Left colon (tissue), 2 donors: ENCODE measurements around the gene ELOVL7. TPM values are rescaled to one million over a fixed set of nuclear protein-coding genes. Genes with fewer than 3 reads are reported as not detected.
"Not testable (repeated sequence)": the region's sequence is repeated elsewhere in the genome, so short reads cannot be mapped to it uniquely, and the experiment has no call there.

Experiments
- ATAC-seq: fragments of 200-7000 bp; cut with Tn5 transposase; one replicate; pipeline ENCODE4 v1.9.1; 2020; ENCODE audit warnings: mild to moderate bottlenecking, moderate library complexity
- DNase-seq, 2 donors: peaks; one replicate each; pipeline ENCODE4 v3.0.0-alpha.2; 2020
- intact Hi-C, 2 donors: fragments of 100-400 bp; cut with DNase I in 1 of 2; cut with micrococcal nuclease in 1 of 2; formaldehyde crosslinking; loops; one replicate each; pipeline versions ENCODE4 v1.11.2 to v1.14.0; 2022; cut with DNase I, micrococcal nuclease
- total RNA-seq, 2 donors: library from RNA; stranded (reverse); fragmentation: NEBNext Ultra II Directional; extraction: Animal tissue kit (Norgen Biotek cat#: 25700); gene quantifications; one replicate each; pipeline ENCODE4 v1.2.1, GENCODE V29; 2021
- donor health status: DM: no; HTN: no; CAD: no.
- donor health status: DM: yes; HTN: yes; CAD: no.

The ELOVL7 gene
- total RNA-seq, 2 donors from 2014 or later, result 30.0 to 30.5 TPM

DNA sequence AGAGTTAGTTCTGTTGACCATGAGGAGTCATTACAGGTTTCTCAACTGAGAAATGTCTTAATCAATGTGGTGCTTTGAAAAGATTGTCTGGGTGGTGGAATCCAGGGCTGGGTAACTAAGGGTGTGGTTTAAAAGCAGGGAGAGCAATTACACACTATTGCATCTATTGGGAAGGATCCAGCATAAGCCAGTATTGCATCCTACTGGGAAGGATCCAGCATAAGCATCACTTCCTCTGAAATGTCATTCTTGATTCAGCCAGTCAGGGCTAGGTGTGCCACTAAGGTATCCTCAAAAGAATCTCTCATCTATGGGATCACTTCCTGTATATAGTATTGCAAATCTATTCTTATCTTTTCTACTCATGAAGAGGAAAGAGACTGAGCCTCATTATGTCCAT lies 38.6 kb downstream of the ELOVL7 start:
- ATAC-seq (peak; percentile 80), DNase-seq (no peak)
- intact Hi-C loops, result no loop called here

DNA sequence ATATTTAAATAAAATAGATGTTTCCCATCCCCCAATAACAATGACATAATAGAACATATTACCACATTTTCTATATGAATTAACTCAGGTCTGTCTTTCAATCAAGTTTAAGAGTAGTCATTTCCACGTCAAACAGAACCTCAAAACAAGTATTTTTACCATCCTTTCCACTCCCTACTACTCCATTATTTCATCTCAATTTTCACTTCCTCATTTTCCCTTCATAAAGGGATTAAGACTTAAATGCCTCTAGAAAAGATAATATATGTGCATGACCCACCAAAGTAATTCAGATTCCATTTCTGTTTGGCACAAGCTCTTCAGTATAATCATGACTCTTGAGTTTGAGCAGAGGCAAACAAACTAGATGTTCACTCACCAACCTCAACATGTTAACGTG lies 40.4 kb downstream of the ELOVL7 start:
- ATAC-seq (no peak), DNase-seq (no peak)
- intact Hi-C loops, result no loop called here

DNA sequence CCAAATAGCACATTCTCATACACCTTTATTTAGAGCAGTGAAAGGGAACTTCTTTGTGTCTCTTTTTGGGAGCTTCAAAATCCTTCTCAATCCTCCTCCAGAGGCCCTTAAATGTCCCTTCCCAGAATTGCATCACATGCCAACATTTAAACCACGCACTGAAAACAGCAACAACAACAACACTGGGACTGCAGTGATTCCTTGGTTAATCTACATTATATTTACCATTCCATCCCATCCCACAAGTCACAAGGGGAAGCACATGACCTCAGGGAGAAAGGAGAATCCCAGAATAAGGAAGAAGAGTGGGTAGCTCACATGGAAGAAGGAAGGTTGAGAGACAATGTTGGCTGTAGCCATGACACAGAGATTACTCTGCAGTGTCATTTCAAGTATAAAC lies 41.1 kb downstream of the ELOVL7 start:
- no peak for DNase-seq
- intact Hi-C loops, result no loop called here
- no peak for ATAC-seq

DNA sequence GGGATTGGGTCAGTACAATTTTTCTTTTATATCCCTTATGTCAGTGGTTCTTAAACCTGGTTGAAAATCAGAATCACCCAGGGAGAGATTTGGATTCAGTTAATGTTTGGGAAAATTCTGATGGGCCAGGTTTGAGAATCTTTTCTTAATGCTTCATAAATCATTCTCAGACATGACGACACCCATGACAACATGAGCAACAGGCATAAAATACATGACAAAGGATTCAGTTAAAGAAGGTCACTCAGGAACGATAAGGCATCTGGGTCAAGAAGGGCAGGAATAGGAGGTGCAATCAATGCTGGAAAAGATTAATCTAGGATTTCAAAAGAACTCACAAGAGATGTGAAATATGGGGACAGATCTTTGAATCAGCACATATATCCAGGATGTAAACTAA lies 41.8 kb downstream of the ELOVL7 start:
- intact Hi-C loops, result no loop called here

DNA sequence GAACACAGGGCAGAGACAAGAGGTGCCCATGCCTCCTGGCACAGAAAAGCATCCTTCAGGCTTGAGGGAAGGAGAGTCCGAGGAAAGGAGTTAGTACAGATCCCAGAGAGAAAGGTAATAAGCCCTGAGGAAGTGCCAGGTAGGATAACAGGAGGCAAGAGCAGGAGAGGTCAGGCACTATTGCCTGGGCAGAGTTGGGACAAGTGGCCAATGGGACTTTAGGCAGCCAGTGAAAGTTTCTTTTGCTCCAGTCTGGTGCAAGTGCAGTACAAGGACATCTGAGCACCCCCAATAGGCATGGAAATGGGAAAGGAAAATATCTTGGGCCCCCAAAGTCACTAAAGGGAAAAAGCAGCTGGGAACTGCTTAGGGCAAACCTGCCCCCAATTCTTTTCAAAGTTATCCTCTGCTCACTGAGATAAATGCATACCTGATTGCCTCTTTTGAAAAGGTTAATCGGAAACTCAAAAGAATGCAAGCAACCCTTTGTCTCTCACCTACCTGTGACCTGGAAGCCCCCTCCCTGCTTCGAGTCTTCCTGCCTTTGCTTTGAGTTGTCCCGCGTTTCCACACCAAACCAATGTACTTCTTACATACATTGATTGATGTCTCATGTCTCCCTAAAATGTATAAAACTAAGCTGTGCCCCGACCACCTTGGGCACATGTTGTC lies 46.5 kb downstream of the ELOVL7 start:
- ATAC-seq (no peak), DNase-seq (no peak)
- intact Hi-C loops, result no loop called here

More for the DNA sequence above, 41.8 kb downstream of the ELOVL7 start:
- DNase-seq (no peak), ATAC-seq (no peak)

DNA sequence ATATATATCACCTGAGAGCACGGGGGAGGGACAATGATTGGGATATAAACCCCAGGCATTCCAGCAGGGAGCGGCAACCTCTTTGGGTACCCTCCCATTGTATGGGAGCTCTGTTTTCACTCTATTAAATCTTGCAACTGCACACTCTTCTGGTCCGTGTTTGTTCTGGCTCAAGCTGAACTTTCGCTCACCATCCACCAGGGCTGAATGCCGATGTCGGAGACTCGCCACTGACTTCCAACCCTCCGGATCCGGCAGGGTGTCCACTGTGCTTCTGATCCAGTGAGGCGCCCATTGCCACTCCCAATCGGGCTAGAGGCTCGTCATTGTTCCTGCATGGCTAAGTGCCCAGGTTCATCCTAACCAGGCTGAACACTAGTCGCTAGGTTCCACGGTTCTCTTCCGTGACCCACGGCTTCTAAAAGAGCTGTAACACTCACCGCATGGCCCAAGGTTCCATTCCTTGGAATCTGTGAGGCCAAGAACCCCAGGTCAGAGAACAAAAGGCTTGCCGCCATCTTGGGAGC lies 48.6 kb downstream of the ELOVL7 start:
- ATAC-seq, DNase-seq, intact Hi-C loops: not testable (repeated sequence)

DNA sequence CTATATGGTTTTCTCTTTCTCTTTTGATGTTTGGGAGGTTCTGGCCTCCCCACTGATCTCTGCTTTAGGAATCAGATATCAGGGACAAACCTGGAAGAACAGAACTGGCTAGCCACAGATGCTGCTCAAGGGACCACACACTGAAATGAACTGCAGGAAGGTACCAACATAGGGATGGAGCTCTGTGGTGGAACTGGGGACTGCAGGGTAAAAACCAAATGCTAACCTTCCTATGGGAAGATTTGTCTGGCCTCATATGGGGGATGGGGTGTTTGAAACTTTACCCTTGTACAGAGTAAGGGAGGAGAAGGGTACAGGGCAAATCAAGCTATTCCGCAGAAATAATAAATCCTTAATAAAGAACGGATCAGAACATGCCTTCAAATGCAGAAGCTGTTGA lies 49.4 kb downstream of the ELOVL7 start:
- ATAC-seq (no peak), DNase-seq (no peak)
- intact Hi-C loops, result no loop called here

DNA sequence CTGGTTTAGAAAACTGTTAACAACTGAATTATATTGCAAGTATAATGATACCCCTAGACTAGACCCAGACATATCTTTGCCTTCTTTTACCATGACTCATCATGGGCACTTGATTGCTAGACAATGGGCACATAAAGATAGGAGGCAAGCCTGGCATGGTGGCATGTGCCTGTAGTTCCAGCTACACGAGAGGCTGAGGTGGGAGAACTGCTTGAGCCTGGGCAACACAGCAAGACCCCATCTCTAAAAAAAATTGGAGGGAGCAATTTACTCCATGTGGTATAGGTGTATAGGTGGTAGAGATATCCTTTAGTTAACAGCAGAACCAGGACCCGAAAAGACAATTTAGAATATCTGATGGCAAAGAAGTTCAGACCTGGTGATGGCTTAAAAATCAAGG lies 51.6 kb downstream of the ELOVL7 start:
- no peak for ATAC-seq
- intact Hi-C loops, result no loop called here
- no peak for DNase-seq

DNA sequence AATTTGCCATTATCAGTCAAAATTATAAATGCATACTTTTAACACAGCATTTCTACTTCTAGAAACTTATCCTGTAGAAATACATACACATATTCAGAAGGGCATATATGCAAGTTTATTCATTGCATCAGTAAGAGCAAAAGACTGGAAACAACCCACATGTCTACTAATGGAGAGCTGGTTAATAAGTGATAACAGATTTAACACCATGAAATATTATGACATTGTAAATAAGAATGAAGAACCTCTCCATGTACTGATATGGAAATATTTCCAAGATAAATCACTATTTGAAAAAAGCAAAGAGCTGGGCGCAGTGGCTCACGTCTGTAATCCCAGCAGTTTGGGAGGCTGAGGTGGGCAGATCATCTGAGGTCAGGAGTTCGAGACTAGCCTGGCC lies 54.5 kb downstream of the ELOVL7 start:
- no peak for ATAC-seq
- intact Hi-C loops, result no loop called here
- no peak for DNase-seq

DNA sequence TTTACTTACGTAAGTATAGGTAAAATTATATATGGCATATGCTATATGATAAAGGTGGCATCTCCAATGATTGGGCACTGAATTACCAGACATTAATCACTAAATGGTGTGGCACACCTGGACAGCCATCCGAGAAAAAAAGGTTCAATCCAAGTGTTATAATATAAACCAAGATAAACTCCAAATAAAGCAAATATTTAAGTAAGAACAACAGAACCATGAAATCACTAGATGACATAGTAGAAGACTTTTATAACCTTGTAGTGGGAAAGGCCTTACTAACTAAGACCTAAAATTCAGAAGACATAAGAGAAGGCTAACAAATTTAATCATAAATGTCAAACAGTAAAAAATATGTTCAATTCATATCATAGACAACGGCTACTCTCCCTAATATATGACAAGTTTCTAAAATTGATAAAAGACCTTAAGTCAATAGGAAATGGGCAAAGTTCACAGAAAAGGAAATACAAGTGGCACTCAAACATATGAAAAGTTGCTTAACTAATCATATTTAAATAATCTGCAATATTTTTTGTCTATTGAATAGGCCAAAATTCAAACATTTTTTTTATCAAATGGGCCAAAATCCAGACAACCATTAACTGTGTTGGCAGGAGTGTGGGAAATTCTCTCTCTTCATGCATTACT lies 55.1 kb downstream of the ELOVL7 start:
- ATAC-seq (no peak), DNase-seq (no peak)
- intact Hi-C loops, result no loop called here

DNA sequence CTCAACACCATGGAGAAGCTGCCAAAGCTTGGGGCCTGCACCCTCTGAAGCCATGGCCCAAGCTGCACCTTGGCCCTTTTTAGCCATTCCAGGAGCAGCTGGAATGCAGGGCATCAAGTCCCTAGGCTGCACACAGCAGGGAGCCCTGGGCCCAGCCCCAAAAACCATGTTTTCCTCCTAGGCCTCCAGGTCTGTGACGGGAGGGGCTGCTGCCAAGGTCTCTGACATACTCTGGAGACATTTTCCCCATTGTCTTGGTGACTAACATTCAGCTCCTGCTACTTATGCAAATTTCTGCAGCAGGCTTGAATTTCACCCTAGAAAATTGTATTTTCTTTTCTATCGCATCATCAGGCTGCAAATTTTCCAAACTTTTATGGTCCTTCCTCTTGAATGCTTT lies 64.6 kb downstream of the ELOVL7 start:
- no peak for ATAC-seq
- no peak for DNase-seq
- intact Hi-C loops, result no loop called here

DNA sequence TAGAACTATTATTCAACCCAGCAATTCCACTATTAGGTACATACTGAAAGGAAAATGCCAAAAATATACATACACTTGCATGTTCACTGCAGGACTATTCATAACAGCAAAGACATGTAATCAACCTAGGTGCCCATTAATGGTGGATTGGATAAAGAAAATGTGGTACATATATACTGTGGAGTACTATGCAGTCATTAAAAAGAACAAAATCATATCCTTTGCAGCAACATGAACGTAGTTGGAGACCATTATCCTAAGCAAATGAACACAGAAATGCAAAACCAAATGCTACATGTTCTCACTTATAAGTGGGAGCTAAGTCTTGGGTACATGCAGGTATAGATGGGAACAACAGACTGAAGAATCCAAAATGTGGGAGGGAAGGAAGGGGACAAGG lies 67.7 kb downstream of the ELOVL7 start:
- intact Hi-C loops, result no loop called here
- no peak for DNase-seq
- ATAC-seq, result no peak

DNA sequence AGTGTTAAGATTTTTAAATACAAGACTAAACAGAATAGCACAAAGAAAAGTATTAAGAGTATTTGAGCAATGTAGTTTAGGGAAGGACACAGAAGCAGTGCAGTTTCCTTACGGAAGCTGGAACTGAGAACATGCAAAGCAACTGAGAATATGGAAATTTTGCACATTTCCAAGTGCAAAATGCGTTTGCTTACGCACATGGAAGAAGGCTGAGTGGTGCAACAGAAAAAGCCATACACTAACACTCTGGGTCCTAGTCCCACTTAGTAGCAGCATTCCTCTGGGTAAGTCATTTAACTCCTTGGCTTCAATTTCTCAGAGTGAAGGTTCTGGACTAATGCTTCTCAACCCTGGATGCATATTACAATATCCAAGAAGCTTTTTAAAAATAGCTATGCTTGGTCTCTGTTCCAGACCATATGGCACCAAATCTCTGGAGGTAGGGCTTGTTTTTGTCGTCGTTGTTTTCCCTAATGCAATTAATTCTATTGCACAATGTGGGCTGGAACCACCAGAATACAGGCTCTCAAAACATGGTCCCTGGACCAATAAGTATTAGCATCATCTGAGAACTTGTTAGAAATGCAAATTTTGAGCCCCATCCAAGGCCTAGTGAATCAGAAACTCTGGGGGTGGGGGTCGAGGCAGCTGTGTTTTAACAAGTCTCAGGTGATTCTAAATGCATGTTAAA lies 78.9 kb downstream of the ELOVL7 start:
- ATAC-seq (no peak), DNase-seq (no peak)
- intact Hi-C loops, result no loop called here

DNA sequence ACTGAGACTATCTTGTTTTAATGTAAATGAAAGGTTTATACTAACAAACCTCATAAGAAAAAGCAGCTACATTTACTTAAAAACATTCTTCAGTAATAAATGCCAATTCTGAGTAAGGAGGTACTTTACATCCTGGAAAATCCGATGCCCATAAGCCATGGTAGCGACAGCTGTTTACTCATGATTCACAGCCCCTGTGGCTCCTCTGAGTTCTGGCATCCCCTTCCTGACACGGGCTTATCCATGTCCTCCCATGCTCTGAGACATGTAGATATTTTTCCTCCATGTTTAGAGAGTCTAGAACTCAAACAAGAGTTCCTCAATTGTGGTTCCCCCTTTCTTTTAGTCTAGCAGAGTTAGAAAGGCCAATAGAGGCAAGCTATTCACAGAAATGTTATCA lies 81.0 kb downstream of the ELOVL7 start:
- DNase-seq, result no peak
- intact Hi-C loops, result no loop called here
- ATAC-seq, result no peak

DNA sequence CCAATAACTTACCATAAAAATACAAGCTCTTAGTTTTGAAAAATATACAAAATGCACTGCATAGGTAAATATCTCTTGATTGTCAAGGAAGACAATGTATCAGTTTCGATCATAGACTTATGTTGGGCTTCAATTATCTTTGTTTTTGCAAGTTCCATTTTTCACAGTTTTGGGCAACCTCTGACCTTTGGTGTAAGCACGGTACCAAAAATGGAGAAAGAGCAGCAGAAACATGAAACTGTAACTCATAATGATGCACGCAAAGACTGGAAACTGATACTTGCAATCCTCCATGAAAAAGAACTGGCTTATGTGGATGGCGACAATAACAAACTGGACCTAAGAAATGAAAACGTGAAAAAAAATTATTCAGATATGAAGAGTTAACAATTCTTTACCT lies 89.6 kb downstream of the ELOVL7 start:
- intact Hi-C loops, result no loop called here
- no peak for ATAC-seq
- no peak for DNase-seq

DNA sequence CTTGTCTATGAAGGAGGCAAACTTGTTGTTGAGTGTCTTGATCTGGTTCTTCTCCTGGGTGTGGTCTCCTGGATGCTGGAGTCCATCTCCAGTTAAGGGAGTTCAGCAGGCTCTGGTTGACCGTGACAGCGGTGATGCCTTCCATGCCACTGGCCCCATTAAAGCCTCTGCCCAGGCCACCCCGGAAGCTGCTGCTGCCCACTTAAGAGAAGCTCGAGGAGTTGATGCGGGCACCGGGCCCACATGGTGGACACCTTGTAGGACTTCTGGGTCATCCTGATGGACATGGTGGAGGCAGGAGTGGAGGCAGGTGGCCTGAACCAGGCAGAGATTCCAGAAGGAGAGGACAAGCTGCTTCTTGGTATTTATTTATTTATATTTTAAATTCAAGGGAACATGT lies 99.4 kb downstream of the ELOVL7 start:
- ATAC-seq (no peak), DNase-seq (no peak)
- intact Hi-C loops, result no loop called here

DNA sequence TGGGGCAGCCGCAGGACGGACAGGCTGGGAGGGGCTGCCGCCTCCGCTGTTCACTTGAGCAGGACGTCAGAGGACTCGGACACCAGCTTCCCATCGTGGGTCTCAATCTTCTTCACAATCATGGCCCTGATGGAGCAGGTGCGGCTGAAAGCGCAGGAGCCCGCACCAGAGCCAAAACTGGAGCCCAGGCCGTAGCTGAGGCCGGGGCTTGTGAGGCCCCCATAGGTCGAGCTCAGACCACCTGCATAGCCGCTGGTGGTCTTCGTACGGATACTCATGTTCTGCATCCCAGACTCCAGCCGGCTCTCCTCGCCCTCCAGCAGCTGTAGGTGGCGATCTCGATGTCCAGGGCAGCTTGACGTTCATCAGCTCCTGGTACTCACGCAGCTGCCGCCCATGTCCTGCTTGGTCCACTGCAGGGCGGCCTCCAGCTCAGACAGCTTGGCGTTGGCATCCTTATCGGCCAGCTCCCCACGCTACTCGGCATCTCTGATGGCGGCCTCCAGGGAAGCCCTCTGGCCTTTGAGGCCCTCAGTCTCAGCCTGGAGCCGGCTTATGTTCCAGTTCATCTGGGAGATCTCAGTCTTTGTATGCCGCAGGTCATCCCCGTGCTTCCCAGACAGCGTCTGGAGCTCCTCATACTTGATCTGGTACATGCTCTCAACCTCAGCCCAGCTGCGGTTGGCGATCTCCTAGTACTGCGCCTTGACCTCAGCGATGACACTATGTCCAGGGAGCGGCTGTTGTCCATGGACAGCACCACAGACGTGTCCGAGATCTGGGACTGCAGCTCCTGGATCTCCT lies 100.4 kb downstream of the ELOVL7 start:
- DNase-seq, result no peak
- ATAC-seq, result no peak
- intact Hi-C loops, result no loop called here

DNA sequence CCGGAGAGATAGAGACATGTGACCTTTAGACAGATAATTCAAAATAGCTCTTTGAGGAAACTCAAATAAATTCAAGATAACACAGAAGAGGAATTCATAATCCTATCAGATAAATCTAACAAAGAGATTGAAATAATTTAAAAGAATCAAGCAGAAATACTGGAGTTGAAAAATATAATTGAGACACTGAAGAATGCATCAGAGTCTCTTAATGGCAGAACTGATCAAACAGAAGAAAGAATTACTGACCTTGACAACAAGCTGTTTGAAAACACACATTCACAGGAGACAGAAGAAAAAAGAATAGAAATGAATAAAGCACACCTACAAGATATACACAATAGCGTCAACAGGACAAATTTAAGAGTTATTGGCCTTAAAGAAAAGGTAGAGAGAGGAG lies 103.7 kb downstream of the ELOVL7 start:
- no peak for ATAC-seq
- no peak for DNase-seq
- intact Hi-C loops, result no loop called here

DNA sequence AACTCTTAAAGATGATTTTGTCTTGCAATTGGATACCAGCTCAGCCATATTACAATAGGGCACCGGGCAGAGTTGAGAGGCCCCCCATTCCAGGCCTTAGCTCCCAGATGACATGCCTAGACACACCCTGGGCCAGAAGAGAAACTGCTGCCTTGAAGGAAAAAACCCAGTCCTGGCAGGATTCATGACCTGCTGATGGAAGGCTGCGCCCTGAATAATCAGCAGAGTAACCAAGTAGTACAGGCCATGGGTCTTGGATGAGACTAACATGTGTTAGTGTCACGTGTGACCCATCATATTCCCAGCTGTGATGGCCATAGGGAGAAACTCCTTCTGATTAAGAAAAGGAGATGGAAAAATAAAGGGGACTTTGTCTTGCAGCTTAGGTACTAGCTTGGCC lies 105.1 kb downstream of the ELOVL7 start:
- ATAC-seq, result no peak
- intact Hi-C loops, result no loop called here
- DNase-seq, result no peak
